Thoracic aorta (tissue), 2 donors: ENCODE measurements around the gene HSF2BP. TPM values are rescaled to one million over a fixed set of nuclear protein-coding genes. Genes with fewer than 3 reads are reported as not detected.

Experiments
- ATAC-seq: fragments of 150-250 bp; one replicate; pipeline ENCODE4 v1.8.0; 2017; ENCODE audit warnings: low read depth; ENCODE audit not compliant: insufficient number of reproducible peaks, low FRiP score
- DNase-seq: peaks from one replicate; pipeline ENCODE4 v3.0.0-alpha.2; 2020; ENCODE audit warnings: low spot score
- H3K27ac ChIP-seq, 2 donors: fragments of 200-600 bp; sonication (generic); 1 replicate in 1 of 2; 2 replicates in 1 of 2; pipeline ENCODE4 v1.5.1; 2016; ENCODE audit warnings: mild to moderate bottlenecking in 2 of 2, moderate library complexity in 2 of 2
- H3K27me3 ChIP-seq: fragments of 200-600 bp; sonication (generic); replicated peaks from 2 replicates; pipeline ENCODE4 v1.6.0; 2016; ENCODE audit warnings: mild to moderate bottlenecking; ENCODE audit not compliant: insufficient read depth
- H3K36me3 ChIP-seq: fragments of 200-600 bp; sonication (generic); one replicate; pipeline ENCODE4 v1.5.1; 2016
- H3K4me1 ChIP-seq, 2 donors: fragments of 200-600 bp; sonication (generic); 1 replicate in 1 of 2; 2 replicates in 1 of 2; pipeline versions ENCODE4 v1.5.1 to v1.6.0; 2016; ENCODE audit warnings: low read depth in 2 of 2, mild to moderate bottlenecking in 1 of 2; ENCODE audit not compliant: control insufficient read depth in 1 of 2
- H3K4me3 ChIP-seq: fragments of 200-600 bp; sonication (generic); 2 replicates; pipeline ENCODE4 v1.5.1; 2016; ENCODE audit warnings: mild to moderate bottlenecking
- H3K9me3 ChIP-seq: fragments of 200-600 bp; sonication (generic); 2 replicates; pipeline ENCODE4 v1.5.1; 2016
- total RNA-seq, 2 donors: library from RNA; depleted of rRNA; stranded (reverse); fragments of >200 nt; gene quantifications; one replicate each; pipeline versions ENCODE4 v1.1.0 to v1.2.3, GENCODE V29; 2016
- TF ChIP-seq, protein P1 (sequence below): fragments of 200-600 bp; sonication (generic); IDR thresholded peaks from one replicate; pipeline ENCODE4 v1.5.1; 2019; ENCODE audit warnings: antibody characterized with exemption

HSF2BP gene
- total RNA-seq, 2 donors from 2014 or later, result 0.78 TPM; not detected in 1

DNA sequence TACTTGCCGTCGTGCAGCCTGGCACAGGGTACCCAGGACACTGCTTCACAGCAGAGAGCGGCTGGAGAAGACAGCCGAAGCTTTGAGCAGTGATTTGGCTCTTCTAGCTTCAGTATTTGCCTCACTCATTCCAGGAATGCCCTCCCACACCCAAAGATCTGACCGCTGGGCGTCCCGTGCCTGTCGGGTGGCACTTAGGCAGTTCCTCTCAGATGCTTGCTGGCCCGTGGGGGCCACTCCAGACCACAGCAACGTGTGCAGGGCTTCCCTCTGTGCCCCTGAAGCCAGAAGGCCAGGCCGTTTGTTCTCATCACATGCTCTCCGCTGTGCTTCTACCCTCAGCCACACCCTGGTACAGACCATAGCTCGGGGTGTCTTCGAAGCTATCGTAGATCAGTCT is 17.1 kb upstream of the HSF2BP start:
- H3K36me3 ChIP-seq, result peaks cover 25% of the 10 kb centered on the region
- DNase-seq (no peak), ATAC-seq (no peak)
- H3K27ac ChIP-seq, result no peak overlapping the region
- no peaks in the 10 kb centered on the region for H3K27me3 ChIP-seq
- no peak overlapping the region for H3K4me3 ChIP-seq
- TF ChIP-seq, protein P1, sequence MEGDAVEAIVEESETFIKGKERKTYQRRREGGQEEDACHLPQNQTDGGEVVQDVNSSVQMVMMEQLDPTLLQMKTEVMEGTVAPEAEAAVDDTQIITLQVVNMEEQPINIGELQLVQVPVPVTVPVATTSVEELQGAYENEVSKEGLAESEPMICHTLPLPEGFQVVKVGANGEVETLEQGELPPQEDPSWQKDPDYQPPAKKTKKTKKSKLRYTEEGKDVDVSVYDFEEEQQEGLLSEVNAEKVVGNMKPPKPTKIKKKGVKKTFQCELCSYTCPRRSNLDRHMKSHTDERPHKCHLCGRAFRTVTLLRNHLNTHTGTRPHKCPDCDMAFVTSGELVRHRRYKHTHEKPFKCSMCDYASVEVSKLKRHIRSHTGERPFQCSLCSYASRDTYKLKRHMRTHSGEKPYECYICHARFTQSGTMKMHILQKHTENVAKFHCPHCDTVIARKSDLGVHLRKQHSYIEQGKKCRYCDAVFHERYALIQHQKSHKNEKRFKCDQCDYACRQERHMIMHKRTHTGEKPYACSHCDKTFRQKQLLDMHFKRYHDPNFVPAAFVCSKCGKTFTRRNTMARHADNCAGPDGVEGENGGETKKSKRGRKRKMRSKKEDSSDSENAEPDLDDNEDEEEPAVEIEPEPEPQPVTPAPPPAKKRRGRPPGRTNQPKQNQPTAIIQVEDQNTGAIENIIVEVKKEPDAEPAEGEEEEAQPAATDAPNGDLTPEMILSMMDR, result no peak
- no peaks in the 10 kb centered on the region for H3K9me3 ChIP-seq
- no peaks in the 10 kb centered on the region for H3K4me1 ChIP-seq

DNA sequence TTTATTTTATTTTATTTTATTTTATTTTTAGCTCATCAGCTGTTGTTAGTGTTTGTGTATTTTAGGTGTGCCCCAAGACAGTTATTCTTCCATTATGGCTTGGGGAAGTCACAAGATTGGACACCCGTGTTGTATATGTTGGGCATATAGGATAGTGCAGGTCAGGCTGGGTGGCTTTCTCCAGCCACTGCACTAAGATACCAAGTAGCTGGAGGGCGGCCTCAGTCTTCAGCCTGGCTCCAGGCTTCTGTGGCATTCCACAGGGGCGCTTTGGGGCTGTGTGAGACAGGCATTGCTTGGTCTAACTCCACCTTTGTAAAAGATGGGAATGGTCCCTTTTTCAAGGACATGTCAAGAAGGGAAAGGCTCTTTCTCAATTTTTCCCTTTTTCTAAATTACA is 16.6 kb upstream of the HSF2BP start:
- Histone ChIP-seq H3K9me3 (no peaks in the 10 kb centered on the region), H3K4me1 (no peaks in the 10 kb centered on the region), H3K4me3 (no peak overlapping the region), H3K27me3 (no peaks in the 10 kb centered on the region), H3K27ac (no peak overlapping the region), H3K36me3 (peaks cover 27% of the 10 kb centered on the region)
- TF ChIP-seq, protein P1, result no peak
- DNase-seq, result no peak
- no peak for ATAC-seq

DNA sequence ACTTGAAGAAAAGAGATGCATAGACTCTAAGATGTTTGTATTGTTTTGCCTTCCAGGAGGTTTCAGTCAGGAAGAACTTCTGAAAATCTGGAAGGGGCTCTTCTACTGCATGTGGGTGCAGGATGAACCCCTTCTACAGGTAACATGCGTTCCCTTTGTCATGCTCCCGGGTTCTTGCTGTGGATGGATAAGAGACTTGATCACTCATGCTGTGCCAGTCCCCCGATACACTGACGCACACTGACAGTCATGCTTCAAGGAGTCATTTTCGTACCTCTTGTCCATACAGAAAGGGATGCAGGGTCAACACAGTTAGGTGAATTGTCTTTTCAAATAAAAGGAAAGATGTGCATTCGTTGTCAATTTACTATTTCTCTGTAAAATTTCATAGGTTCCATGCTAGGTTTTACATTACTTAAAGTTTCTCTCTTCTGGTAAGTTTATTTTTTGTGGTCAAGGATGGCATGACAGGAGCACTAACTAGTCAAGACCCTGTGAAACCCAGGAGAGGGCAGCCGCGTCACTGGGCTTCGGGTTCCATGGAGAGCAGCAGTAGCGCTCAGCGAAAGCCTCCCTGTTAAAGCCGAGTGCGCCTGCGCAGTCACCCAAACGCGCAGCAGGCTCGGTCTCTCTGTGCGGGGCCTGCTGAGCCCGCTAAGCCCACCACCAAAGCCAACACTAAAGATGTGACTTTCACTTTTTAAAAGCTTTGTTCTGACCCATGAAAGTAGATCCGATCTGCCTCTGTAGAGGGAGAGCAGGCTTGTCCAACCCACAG is 10.7 kb upstream of the HSF2BP start:
- Histone ChIP-seq H3K4me3 (no peak overlapping the region), H3K27ac (no peak overlapping the region), H3K36me3 (peaks cover 21% of the 10 kb centered on the region), H3K4me1 (no peaks in the 10 kb centered on the region), H3K27me3 (no peaks in the 10 kb centered on the region), H3K9me3 (no peaks in the 10 kb centered on the region)
- ATAC-seq, result no peak
- TF ChIP-seq, protein P1, result no peak
- DNase-seq, result no peak

DNA sequence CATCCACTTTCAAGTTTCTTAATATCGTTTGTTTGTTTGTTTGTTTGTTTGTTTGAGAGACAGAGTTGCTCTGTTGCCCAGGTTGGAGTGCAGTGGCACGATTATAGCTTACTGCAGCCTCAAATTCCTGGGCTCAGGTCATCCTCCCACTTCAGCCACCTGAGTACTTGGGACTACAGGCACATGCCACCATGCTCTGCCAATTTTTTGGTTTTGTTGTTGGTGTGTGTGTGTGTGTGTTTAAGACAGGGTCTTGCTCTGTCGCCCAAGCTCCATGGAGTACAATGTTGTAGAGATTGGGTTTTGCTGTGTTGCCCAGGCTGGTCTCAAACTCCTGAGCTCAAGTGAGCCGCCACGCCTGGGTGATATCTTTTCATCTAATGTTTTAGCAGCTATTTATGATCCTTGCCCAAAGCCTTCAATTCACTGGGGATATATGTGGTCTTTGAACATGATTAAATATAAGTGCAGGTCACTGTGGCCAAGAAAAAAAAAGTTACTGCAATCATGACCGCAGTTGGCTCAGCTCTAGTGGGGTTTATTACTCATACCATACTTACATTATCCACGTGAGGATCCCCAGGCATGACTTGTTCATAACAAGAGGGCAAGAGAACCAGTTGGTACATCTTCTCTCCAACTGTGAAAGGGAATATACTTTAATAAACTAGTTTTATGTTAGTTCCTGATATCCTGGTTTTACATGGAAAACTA is 8.1 kb upstream of the HSF2BP start:
- Histone ChIP-seq H3K4me3 (no peak overlapping the region), H3K4me1 (no peaks in the 10 kb centered on the region), H3K27ac (no peak overlapping the region), H3K9me3 (no peaks in the 10 kb centered on the region), H3K36me3 (peaks cover 14% of the 10 kb centered on the region), H3K27me3 (no peaks in the 10 kb centered on the region)
- no peak for ATAC-seq
- no peak for DNase-seq
- TF ChIP-seq, protein P1, result no peak

DNA sequence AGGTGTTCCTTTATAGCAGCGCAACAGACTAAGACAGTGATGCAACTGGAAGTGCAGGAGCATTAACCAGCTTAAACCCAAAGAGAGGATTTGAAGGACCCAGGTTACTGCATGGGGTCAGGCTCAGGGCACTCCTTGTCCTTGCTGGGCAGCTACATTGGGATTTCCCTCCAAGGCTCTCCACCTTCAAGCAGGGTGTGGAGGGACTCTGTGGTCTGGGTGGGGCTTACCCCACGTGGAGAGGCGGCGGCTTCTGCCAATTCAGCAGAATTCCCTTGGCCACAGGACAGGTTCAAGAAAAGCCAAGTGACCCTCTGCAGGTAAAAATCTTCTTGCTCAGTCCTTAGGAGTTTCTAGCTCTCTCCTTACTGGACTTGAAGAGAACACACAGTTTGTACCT is 6.6 kb upstream of the HSF2BP start:
- ATAC-seq (no peak), DNase-seq (no peak)
- H3K27me3 ChIP-seq, result no peaks in the 10 kb centered on the region
- no peaks in the 10 kb centered on the region for H3K9me3 ChIP-seq
- peaks cover 5% of the 10 kb centered on the region for H3K36me3 ChIP-seq
- peaks cover 0 to 10% of the 10 kb centered on the region in 2 donors for H3K4me1 ChIP-seq
- no peak overlapping the region for H3K4me3 ChIP-seq
- H3K27ac ChIP-seq, result no peak overlapping the region
- TF ChIP-seq, protein P1, result no peak
